NAMALWA (cell line): ENCODE results near the gene RELCH.
"Not testable (repeated sequence)": the region's sequence is repeated elsewhere in the genome, so short reads cannot be mapped to it uniquely, and the experiment has no call there.

Experiments used
- DNase-seq: peaks from one replicate; pipeline ENCODE4 v3.0.0-alpha.2; 2015; ENCODE audit warnings: low spot score

Gene RELCH, protein sequence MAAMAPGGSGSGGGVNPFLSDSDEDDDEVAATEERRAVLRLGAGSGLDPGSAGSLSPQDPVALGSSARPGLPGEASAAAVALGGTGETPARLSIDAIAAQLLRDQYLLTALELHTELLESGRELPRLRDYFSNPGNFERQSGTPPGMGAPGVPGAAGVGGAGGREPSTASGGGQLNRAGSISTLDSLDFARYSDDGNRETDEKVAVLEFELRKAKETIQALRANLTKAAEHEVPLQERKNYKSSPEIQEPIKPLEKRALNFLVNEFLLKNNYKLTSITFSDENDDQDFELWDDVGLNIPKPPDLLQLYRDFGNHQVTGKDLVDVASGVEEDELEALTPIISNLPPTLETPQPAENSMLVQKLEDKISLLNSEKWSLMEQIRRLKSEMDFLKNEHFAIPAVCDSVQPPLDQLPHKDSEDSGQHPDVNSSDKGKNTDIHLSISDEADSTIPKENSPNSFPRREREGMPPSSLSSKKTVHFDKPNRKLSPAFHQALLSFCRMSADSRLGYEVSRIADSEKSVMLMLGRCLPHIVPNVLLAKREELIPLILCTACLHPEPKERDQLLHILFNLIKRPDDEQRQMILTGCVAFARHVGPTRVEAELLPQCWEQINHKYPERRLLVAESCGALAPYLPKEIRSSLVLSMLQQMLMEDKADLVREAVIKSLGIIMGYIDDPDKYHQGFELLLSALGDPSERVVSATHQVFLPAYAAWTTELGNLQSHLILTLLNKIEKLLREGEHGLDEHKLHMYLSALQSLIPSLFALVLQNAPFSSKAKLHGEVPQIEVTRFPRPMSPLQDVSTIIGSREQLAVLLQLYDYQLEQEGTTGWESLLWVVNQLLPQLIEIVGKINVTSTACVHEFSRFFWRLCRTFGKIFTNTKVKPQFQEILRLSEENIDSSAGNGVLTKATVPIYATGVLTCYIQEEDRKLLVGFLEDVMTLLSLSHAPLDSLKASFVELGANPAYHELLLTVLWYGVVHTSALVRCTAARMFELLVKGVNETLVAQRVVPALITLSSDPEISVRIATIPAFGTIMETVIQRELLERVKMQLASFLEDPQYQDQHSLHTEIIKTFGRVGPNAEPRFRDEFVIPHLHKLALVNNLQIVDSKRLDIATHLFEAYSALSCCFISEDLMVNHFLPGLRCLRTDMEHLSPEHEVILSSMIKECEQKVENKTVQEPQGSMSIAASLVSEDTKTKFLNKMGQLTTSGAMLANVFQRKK

DNA sequence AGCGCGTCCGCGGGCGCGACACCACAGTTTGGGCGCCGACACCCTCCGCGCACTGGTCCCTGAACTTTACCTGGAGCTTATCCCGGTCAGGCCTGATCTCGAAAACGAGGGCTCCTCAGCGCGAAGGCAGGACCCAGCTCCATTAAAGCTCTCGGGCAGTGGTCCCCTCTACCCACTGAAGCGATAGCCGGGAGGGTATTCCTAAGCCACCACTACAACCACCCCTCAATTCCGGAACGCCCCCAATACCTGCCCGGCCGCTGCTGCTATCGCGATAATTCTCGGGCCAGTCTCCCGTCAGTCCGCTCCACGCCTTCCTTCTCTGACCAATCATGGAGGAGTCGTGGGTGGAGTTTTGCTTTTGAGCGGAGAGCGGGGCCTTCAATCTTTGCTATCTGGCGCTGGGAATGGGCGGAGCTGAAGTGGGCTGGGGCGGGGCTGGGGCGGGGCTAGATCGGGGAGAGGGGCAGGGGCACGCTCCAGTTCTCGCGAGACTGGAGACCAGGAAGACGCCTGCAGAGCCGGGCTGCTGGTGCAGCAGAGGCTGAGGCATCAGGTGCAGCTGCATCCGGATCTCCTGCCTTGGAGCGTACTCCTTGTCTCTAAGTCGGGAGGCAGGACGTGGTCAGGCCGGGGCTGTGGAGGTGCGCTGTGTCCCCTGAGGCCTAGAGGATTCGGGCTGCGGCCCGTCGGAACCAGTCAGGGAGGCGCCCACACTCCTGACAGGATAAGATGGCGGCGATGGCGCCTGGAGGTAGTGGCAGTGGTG lies at the start of gene RELCH, which contains the start of gene PIGN:
Gene RELCH (plus strand): TSS at position 482 of the 769 bp plus-strand sequence. CDS start 251 bp downstream, at position 733.
Gene PIGN (minus strand): TSS at position 283 of the 769 bp plus-strand sequence. CDS start 25,703 bp downstream, outside the sequence.
- peak; percentile 99 for DNase-seq

GRCh38 chr18:62138461-62139235 lies 48.4 kb upstream of the RELCH start:
- no peak for DNase-seq

- no peak for DNase-seq
Observed at GRCh38 chr18:62140259-62140658, 46.8 kb upstream of the RELCH start.

DNA sequence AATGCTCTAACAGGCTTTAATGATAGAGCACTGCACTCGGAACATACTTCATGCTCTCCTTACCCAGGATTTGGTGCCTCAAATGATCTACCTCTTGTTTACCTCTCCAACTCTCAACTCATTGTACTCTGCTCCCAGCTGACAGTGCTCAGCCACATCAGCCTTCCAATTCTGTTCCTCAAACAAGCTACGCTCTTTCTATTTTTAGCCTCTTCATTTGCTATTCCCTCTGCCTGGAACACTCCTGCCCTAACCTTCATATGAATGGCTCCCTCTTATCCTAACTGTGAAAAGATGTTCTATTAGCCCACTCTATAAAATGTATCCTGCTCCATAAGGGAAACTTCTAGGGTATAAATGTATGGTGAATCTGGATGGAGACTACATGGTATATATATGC lies 42.7 kb upstream of the RELCH start:
- no peak for DNase-seq

GRCh38 chr18:62151068-62151771 lies 35.8 kb upstream of the RELCH start:
- no peak for DNase-seq

DNA sequence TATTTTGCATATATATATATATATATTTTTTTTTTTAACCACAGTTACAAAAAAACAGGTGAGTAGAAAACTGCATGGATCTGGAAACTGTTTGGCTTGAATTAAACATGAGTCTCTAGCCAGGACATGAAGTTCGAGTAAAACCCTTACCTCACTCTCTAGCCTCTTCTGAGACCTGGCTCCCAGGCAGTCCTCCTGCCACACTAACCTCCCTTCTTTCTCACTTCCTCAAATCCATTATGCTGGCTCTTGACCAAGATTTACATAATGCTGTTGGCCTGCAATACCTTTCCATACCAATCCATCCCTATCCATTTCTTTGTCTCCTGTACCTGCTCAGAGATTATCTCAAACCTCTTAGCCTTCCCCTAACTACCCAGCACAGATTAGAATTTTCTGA lies 34.2 kb upstream of the RELCH start:
- no peak for DNase-seq

GRCh38 chr18:62157843-62158242 lies 29.2 kb upstream of the RELCH start:
- DNase-seq, result no peak

DNA sequence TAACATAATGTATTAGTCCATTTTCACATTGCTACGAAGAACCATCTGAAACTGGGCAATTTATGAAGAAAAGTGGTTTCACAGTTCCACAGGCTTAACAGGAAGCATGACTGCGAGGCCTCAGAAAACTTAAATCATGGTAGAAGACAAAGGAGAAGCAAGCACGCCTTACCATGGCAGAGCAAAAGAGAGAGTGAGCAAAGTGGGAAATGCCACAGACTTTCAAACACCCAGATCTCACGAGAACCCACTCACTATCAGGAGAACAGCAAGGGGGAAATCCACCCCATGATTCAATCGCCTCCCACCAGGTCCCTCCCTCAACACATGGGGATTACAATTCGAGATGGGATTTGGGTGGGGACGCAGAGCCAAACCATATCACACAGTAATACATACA lies 22.7 kb upstream of the RELCH start:
- no peak for DNase-seq

DNA sequence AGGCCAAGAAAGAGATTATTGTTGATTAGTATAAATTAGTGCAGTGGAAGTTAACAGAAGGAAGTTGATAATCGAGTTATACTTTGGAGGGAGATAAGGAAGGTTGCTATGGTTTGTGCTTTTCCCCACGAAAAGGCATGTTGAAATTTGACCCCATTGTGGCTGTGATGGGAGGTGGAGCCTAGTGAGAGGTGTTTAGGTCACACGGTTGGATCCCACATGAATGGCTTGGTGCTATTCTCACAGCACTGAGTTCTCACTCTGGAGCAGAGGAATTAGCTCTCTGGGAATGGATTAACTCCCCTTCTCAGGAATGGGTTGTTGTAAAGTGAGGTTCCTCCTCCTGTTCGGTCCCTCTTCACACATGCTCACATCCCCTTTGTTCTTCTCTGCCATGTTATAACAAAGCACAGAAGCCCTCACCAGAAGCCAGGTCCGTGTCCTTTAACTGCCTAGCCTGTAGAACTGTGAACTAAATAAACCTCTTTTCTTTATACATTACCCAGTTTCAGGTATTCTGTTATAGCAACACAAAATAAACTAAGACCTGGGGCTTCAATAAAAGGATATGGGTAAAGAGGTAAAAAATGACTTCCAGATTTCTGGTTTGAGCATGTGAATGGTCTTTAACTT lies 22.1 kb upstream of the RELCH start:
- no peak for DNase-seq

GRCh38 chr18:62165583-62165982 lies 21.5 kb upstream of the RELCH start:
- no peak for DNase-seq

GRCh38 chr18:62166524-62166923 lies 20.5 kb upstream of the RELCH start:
- not testable (repeated sequence) for DNase-seq

DNA sequence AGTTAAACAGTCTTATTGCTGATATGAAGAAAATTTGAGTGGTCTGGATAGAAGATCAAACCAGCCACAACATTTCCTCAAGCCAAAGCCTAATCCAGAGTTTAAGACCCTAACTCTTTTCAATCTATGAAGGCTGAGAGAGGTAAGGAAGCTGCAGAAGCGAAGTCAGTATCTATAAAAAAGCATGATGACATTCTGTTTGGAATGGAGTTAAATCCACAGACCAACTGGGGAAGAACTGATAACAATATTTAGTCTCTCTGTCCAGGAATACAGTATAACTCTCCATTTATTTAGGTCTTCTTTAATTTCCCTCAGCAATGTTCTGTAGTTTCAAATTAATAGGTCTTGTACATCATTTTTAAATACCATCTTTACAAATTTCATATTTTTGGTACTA lies 16.2 kb upstream of the RELCH start:
- no peak for DNase-seq

- no peak for DNase-seq
Observed at GRCh38 chr18:62172298-62172697, 14.8 kb upstream of the RELCH start.

- no peak for DNase-seq
Observed at GRCh38 chr18:62175521-62175920, 11.5 kb upstream of the RELCH start.

- no peak for DNase-seq
Observed at GRCh38 chr18:62177271-62177670, 9.8 kb upstream of the RELCH start.

GRCh38 chr18:62179213-62179612 lies 7.8 kb upstream of the RELCH start:
- DNase-seq, result no peak

DNA sequence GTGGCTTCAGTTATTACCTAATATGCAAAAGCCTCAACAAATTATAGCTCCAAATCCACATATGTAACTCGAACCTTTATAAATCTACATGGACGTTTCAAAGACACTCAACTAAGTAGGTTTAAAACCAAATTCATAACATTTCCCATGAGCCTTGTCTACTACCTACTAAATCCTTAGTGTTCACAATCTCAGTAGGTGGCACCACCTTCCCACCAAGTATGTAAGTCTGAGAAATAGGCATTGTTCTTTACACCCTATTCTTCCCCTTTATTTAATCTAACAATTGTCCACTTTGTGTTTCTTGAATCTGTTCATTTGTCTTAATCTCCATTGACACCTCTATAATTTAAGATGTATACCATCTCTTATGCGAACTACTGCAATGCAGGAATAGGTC lies 4.8 kb upstream of the RELCH start:
- DNase-seq, result no peak

DNA sequence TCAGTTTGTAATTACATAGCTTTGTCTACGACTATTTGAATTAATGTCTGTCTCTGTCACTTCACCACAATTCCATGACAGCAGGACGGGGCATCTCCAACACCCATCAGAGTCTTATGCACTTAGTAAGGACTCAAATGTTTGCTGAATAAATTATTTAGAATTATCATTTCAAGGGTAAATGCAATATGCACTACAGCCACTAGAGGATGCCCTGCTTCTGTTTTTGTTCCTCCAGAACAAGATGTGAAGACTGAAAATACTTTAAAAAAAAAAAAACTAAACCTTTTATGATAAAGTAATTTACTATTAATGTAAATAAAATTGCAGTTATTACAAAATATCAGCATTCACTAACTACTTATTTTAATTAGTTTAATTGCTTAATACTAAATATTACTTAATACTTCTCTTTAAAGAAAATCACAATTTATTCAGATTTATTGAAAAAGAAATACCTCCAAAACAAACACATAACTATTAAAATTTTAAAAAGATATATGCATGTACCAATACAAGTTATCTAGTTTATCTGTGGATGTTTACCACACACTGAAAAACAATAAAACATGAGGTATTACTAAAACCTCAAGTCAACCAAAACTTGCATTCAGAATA lies 3.4 kb upstream of the RELCH start:
- peak; percentile 79 for DNase-seq

DNA sequence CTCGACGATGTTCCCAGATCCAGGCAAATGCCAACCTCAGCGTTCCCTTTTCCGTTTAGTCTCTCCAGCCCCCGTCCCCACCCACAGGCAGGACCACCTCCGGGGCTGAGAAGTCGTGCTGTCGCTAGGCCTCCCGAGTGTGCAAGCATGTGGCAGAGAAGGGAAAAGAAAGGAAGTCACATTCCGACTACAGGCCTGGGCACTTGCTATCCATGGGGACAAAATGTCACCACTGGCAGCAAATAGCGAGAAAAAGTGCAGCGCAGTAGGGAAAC lies 619 bp upstream of the RELCH start:
- DNase-seq, result no peak
